Measurements from ENCODE around the gene CLPX.
"Not testable (repeated sequence)": the region's sequence is repeated elsewhere in the genome, so short reads cannot be mapped to it uniquely, and the experiment has no call there.

The CLPX gene

DNA sequence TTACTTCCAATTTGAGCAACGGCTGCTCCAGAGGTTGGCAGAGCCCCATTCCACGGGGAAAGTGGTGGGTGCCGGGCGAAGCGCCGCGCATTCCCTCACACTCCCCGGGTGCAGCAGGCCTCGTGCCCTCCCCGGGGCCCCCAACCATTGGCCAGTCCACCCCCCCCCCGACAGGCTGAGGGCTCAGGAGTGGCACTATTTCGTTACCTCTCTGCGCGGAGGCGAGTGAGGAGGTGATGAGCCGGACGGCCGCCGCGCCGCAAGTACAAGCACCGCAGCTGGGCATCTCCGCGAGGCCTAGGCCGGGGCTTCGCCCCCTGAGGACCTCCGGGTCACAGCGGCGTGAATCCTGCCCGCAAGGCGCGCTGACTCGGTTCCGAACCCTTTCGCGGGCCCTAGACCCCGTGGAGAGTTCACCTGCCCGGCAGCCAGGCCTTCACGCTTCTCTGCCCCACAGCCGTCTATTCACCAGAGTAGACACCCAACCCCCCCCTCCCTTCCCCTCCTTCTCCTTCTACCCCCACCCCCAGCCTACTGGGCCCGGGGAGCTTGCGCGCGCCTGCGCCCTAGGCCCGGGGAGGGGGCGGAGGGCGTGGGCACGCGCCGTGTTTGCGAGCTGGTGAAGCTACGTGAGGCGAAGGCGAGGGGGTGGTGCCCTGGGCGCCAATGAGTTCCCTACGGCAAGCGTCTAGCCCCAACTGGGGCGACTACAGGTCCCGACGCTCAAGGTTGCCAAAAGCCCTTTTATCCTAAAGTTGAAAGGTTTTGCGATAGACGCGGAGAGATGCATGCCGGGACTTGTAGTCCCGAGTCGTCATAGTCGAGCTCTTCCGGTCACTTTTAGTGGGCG, at the start of gene CLPX:
CLPX (minus strand) TSS at position 475 of the 850 bp plus-strand sequence; CDS start at position 286, 189 bp downstream.
- peaks cover 31% of the 10 kb centered on the region for H3K36me3 Mint-ChIP-seq (ENCODE audit: low read depth)
- no peaks in the 10 kb centered on the region for H3K27me3 Mint-ChIP-seq
- H3K27ac Mint-ChIP-seq, result peak within 1 kb of the TSS; percentile 95
- DNase-seq, result peak; percentile 90
- peaks cover 28% of the 10 kb centered on the region for H3K4me1 Mint-ChIP-seq (ENCODE audit: low read depth)
- no peaks in the 10 kb centered on the region for H3K9me3 Mint-ChIP-seq
- peak within 1 kb of the TSS; percentile 97 for H3K4me3 Mint-ChIP-seq

GRCh38 chr15:65233696-65234095, 48.6 kb upstream of the CLPX start:
- H3K36me3 Mint-ChIP-seq (ENCODE audit: low read depth), result no peaks in the 10 kb centered on the region
- no peak overlapping the region for H3K27ac Mint-ChIP-seq
- no peak overlapping the region for H3K4me3 Mint-ChIP-seq
- no peaks in the 10 kb centered on the region for H3K9me3 Mint-ChIP-seq
- DNase-seq, result no peak
- no peaks in the 10 kb centered on the region for H3K4me1 Mint-ChIP-seq (ENCODE audit: low read depth)
- no peaks in the 10 kb centered on the region for H3K27me3 Mint-ChIP-seq

GRCh38 chr15:65232520-65232919, 47.4 kb upstream of the CLPX start:
- Mint-ChIP-seq H3K36me3 (ENCODE audit: low read depth) (no peaks in the 10 kb centered on the region), H3K27ac (no peak overlapping the region), H3K4me1 (ENCODE audit: low read depth) (no peaks in the 10 kb centered on the region), H3K9me3 (no peaks in the 10 kb centered on the region), H3K27me3 (no peaks in the 10 kb centered on the region), H3K4me3 (no peak overlapping the region)
- DNase-seq, result no peak

DNA sequence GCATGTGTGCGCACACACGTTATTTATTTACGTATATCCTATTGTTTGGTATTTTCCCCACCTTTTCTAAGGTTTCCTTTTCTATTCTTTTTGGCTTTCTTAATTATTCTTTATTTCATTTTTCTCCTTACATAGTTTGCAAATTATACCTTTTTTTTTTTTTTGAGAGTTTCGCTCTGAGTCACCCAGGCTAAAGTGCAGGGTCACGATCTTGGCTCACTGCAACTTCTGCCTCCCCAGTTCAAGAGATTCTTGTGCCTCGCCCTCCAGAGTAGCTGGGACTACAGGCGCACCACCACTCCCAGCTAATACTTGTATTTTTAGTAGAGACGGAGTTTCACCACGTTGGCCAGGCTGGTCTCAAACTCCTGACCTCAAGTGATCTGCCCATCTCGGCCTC, 46.2 kb upstream of the CLPX start:
- no peak overlapping the region for H3K4me3 Mint-ChIP-seq
- H3K27ac Mint-ChIP-seq, result no peak overlapping the region
- no peaks in the 10 kb centered on the region for H3K36me3 Mint-ChIP-seq (ENCODE audit: low read depth)
- H3K9me3 Mint-ChIP-seq, result no peaks in the 10 kb centered on the region
- H3K27me3 Mint-ChIP-seq, result no peaks in the 10 kb centered on the region
- no peaks in the 10 kb centered on the region for H3K4me1 Mint-ChIP-seq (ENCODE audit: low read depth)
- no peak for DNase-seq

GRCh38 chr15:65226901-65227300, 41.8 kb upstream of the CLPX start:
- H3K27ac Mint-ChIP-seq; H3K4me3 Mint-ChIP-seq; H3K9me3 Mint-ChIP-seq; H3K27me3 Mint-ChIP-seq; H3K36me3 Mint-ChIP-seq (ENCODE audit: low read depth); H3K4me1 Mint-ChIP-seq (ENCODE audit: low read depth); DNase-seq: not testable (repeated sequence)

- no peak overlapping the region for H3K27ac Mint-ChIP-seq
Measured at GRCh38 chr15:65226221-65226620, 41.1 kb upstream of the CLPX start.

DNA sequence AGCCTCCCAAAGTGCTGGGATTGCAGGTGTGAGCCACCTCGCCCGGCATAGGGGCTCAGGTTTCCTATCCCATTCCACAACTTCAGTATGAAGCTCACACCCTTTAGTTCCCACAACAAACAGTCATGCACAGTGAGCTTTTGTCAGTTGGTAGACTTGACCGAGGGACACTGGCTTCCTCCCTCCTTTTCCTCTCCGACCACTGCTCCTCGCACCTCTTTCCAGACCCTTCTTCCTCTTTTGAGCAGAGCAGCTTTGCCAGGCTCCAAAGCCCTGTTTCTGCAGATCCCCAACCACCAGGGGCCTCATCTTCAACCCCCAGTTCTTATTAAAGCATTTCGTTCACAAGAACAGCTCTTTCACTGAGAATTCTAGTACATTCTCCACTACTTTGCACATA, 38.9 kb upstream of the CLPX start:
- H3K4me1 Mint-ChIP-seq (ENCODE audit: low read depth), result peaks cover 4% of the 10 kb centered on the region
- no peak for DNase-seq
- no peaks in the 10 kb centered on the region for H3K9me3 Mint-ChIP-seq
- H3K27me3 Mint-ChIP-seq, result no peaks in the 10 kb centered on the region
- H3K27ac Mint-ChIP-seq, result no peak overlapping the region
- no peaks in the 10 kb centered on the region for H3K36me3 Mint-ChIP-seq (ENCODE audit: low read depth)
- no peak overlapping the region for H3K4me3 Mint-ChIP-seq

More at GRCh38 chr15:65226221-65226620, 41.1 kb upstream of the CLPX start:
- Mint-ChIP-seq H3K27me3 (no peaks in the 10 kb centered on the region), H3K9me3 (no peaks in the 10 kb centered on the region), H3K36me3 (ENCODE audit: low read depth) (no peaks in the 10 kb centered on the region), H3K4me3 (no peak overlapping the region), H3K4me1 (ENCODE audit: low read depth) (no peaks in the 10 kb centered on the region)
- DNase-seq, result no peak

DNA sequence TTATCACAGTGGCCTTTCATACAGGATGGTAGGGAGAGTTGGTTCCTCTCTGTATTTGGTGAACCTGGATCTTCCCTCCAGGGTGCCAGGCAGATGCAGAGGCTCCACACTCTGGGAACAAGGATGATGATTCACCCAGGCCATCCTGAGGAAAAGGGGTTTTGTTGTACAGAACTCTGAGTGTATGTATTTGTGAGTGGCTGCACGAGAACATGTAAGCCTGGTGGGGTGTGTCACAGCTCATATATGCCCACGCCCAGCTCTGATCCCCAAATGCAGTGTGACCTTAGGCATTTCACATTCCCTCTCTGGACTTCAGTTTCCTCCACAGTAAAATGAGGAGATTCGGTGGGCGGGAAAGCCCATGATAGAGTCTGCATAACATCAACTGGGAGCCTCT, 37.7 kb upstream of the CLPX start:
- no peaks in the 10 kb centered on the region for H3K9me3 Mint-ChIP-seq
- no peaks in the 10 kb centered on the region for H3K27me3 Mint-ChIP-seq
- no peak overlapping the region for H3K27ac Mint-ChIP-seq
- no peak overlapping the region for H3K4me3 Mint-ChIP-seq
- H3K4me1 Mint-ChIP-seq (ENCODE audit: low read depth), result peaks cover 14% of the 10 kb centered on the region
- no peaks in the 10 kb centered on the region for H3K36me3 Mint-ChIP-seq (ENCODE audit: low read depth)
- no peak for DNase-seq

DNA sequence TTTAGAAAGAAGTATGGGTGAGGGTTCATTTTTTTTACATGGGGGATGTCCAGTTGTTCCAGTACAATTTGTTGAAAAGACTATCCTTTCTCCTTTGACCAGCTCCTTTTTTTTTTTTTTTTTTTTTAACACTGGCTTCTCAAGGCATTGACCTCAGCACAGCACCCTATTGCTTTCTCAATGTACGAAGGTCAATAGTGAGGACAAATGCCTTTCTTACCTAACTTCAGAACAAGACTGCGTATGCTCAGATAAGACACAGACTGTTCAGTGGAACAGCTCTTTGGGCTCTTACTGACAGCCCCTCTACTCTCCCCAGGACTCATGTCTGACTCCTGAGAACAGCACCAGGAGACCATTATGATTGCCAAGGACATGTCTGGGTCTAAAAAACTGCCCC, 36.6 kb upstream of the CLPX start:
- Mint-ChIP-seq H3K36me3 (ENCODE audit: low read depth) (no peaks in the 10 kb centered on the region), H3K4me3 (no peak overlapping the region), H3K9me3 (no peaks in the 10 kb centered on the region), H3K27me3 (no peaks in the 10 kb centered on the region), H3K27ac (no peak overlapping the region), H3K4me1 (ENCODE audit: low read depth) (peaks cover 20% of the 10 kb centered on the region)
- no peak for DNase-seq

GRCh38 chr15:65219137-65219536, 34.0 kb upstream of the CLPX start:
- no peak for DNase-seq
- Mint-ChIP-seq H3K4me3 (no peak overlapping the region), H3K9me3 (no peaks in the 10 kb centered on the region), H3K27ac (no peak overlapping the region), H3K36me3 (ENCODE audit: low read depth) (no peaks in the 10 kb centered on the region), H3K27me3 (no peaks in the 10 kb centered on the region), H3K4me1 (ENCODE audit: low read depth) (peaks cover 20% of the 10 kb centered on the region)

DNA sequence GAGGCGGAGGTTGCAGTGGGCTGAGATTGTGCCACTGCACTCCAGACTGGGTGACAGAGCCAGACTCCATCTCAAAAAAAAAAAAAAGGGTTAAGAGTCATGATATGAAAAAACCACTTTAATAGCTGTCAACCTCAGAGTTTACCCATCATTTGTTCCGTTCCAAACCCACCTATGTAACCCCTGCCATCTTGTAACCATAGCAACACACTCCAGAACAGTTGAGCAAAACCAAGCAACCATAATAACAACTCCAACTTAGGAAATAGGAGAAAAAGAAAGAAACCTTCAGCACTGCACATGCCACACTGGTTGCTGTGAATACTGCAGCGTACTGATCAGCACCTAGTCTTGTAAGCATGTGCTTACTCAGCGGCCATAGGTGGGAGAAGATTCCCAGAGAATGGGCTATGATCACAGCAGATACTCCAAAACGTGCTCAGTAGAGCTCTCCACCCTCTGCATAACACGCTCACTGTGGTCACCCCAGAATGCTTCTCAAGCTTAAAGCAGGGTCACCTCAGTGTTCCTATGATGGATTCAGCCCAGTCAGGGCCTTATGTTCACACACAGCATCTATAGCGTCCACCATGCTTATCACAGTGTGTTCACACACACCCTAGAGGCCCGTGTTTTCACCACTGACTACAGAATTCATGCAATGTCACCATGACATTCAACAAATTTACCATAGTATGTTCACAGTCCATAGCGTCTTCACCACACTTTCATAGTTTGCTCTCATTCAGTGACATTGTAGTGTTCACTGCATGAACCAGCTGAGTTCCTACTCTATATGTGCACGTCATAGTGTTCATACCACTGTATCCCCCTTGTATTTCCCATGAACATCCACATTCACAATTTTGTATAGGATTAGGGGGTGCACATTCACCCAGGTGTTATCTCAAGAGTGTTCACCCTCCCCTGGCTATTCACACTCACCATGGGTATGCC, 32.7 kb upstream of the CLPX start:
- H3K27me3 Mint-ChIP-seq, result no peaks in the 10 kb centered on the region
- no peaks in the 10 kb centered on the region for H3K9me3 Mint-ChIP-seq
- H3K36me3 Mint-ChIP-seq (ENCODE audit: low read depth), result no peaks in the 10 kb centered on the region
- no peak overlapping the region for H3K27ac Mint-ChIP-seq
- H3K4me3 Mint-ChIP-seq, result no peak overlapping the region
- DNase-seq, result no peak
- H3K4me1 Mint-ChIP-seq (ENCODE audit: low read depth), result peaks cover 20% of the 10 kb centered on the region

DNA sequence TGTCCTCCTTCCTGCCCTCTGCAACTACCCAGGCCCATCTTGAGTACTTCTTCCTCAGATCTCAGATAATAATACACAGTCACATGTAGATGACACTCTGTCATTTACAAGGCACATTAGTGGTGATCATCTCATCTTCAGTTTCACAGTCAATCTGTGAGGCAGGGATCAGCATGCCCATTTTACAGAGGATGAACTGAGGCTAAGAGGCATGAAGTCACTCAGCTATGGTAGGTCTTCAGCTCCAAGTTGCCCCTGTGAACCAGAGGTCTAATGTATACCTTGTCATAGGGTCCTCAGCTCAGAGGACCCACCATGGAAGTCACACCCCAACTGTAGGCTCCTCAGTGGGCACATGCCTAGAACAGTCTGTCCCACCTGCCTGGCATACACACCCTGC, 30.4 kb upstream of the CLPX start:
- Mint-ChIP-seq H3K4me3 (no peak overlapping the region), H3K27me3 (no peaks in the 10 kb centered on the region), H3K9me3 (no peaks in the 10 kb centered on the region), H3K36me3 (ENCODE audit: low read depth) (no peaks in the 10 kb centered on the region), H3K4me1 (ENCODE audit: low read depth) (peaks cover 20% of the 10 kb centered on the region), H3K27ac (no peak overlapping the region)
- no peak for DNase-seq

DNA sequence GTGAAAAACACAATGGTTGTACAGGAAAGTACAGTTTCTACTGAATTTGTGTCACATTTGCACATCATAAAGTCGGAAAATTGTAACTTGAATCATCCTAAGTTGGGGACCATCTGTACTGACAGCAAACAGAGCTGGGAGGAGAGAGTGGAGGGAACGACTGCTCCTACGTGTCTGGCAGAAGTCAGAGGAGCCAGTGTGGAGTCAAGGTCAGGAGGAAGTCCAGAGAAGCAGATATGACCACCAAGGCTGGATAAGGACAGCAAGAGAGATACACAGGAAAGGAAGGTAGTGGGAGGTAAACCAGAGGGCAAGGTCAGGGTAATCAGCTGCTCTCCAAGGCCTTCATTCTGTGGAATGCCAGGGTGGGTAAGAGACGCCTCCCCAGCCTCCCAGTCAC, 28.9 kb upstream of the CLPX start:
- Mint-ChIP-seq H3K36me3 (ENCODE audit: low read depth) (no peaks in the 10 kb centered on the region), H3K27ac (no peak overlapping the region), H3K27me3 (no peaks in the 10 kb centered on the region), H3K4me3 (no peak overlapping the region), H3K9me3 (no peaks in the 10 kb centered on the region), H3K4me1 (ENCODE audit: low read depth) (peaks cover 16% of the 10 kb centered on the region)
- DNase-seq, result no peak

DNA sequence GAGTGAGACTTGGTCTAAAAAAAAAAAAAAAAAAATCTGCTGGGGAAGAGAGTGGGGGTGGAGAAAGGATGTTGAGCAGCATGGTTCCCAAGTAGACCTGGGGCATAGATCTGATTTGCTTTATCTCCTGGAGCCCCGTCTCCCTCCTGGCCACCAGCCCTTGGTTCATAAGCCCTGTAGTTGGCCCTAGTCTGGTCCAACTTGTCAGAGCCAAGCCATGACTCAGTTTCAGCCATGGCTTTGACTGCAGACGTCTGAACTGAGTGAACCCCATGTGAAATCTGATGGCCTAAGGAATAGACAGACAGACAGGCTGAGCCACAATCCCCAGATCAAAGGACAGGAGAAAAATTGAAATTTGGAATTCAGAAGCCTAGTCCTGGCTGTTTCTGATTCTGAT, 28.1 kb upstream of the CLPX start:
- Mint-ChIP-seq H3K4me1 (ENCODE audit: low read depth) (peaks cover 9% of the 10 kb centered on the region), H3K36me3 (ENCODE audit: low read depth) (no peaks in the 10 kb centered on the region), H3K4me3 (no peak overlapping the region), H3K9me3 (no peaks in the 10 kb centered on the region), H3K27ac (no peak overlapping the region), H3K27me3 (no peaks in the 10 kb centered on the region)
- no peak for DNase-seq

DNA sequence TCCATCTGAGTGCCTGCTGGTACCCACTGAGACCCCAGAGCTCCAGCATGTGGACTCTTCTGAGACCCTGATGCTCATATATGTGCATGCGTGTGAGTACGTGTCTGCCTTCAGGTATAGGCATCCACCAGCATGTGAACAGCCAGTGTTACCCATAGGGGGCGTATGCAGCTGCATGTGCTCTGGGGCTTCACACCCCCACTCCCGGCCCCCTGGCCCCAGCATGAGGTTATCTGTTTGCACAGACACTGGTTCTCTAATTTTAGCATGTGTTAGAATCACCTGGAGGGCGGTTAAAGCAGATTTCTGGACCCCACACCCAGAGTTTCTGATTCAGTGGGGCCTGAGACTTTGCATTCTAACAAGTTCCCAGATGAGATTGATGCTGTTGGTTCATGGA, 27.0 kb upstream of the CLPX start:
- Mint-ChIP-seq H3K36me3 (ENCODE audit: low read depth) (no peaks in the 10 kb centered on the region), H3K27me3 (no peaks in the 10 kb centered on the region), H3K27ac (no peak overlapping the region), H3K9me3 (no peaks in the 10 kb centered on the region), H3K4me3 (no peak overlapping the region), H3K4me1 (ENCODE audit: low read depth) (peaks cover 2% of the 10 kb centered on the region)
- peak; percentile 55 for DNase-seq
